OCI-LY7 (cell line): ENCODE measurements around the gene LRFN2. TPM values are rescaled to one million over a fixed set of nuclear protein-coding genes. Genes with fewer than 3 reads are reported as not detected.

Experiments
- BruUV-seq: library from RNA; stranded (reverse); fragments of 400-500 nt; replicated peaks from 2 replicates; lab custom pipeline; 2021; lab: Mats Ljungman, UMichigan
- CTCF ChIA-PET: fragments of 300-600 bp; sonication (Branson Sonifier 250); formaldehyde crosslinking; loops from one replicate; lab custom pipeline; 2022; ENCODE audit warnings: antibody characterized with exemption; ENCODE audit not compliant: unreplicated experiment; lab: Charles Lee
- POLR2A ChIA-PET: fragments of 300-600 bp; sonication (Branson Sonifier 250); formaldehyde crosslinking; loops from one replicate; lab custom pipeline; 2022; ENCODE audit warnings: antibody characterized with exemption; lab: Charles Lee
- DNase-seq: peaks from one replicate; pipeline ENCODE4 v3.0.0-alpha.2; 2015; ENCODE audit warnings: low spot score
- H2AFZ ChIP-seq: fragments of 200-600 bp; sonication (generic), shearing (Covaris generic); 2 replicates; pipeline ENCODE4 v1.6.1; 2014; ENCODE audit warnings: mild to moderate bottlenecking, antibody characterized with exemption, low read length, moderate library complexity
- H3K27ac ChIP-seq: fragments of 200-600 bp; sonication (generic); 2 replicates; pipeline ENCODE4 v1.5.1; 2014; ENCODE audit warnings: mixed run types, low read depth, mild to moderate bottlenecking, moderate library complexity, low read length, inconsistent platforms; ENCODE audit not compliant: poor library complexity, severe bottlenecking
- H3K36me3 ChIP-seq: fragments of 200-600 bp; sonication (generic); 2 replicates; pipeline ENCODE4 v1.6.1; 2014; ENCODE audit warnings: mild to moderate bottlenecking, antibody characterized with exemption, low read length, moderate library complexity, mixed read lengths; ENCODE audit not compliant: insufficient read depth
- H3K4me1 ChIP-seq: fragments of 200-600 bp; sonication (generic); 2 replicates; pipeline ENCODE4 v1.5.1; 2014; ENCODE audit warnings: mild to moderate bottlenecking, low read length; ENCODE audit not compliant: insufficient read depth, poor library complexity, severe bottlenecking
- H3K4me2 ChIP-seq: fragments of 200-600 bp; sonication (generic); 2 replicates; pipeline ENCODE4 v1.6.1; 2014; ENCODE audit warnings: mild to moderate bottlenecking, low read length
- H3K4me3 ChIP-seq: fragments of 200-600 bp; sonication (generic); 2 replicates; pipeline ENCODE4 v1.5.1; 2014; ENCODE audit warnings: mild to moderate bottlenecking, low read depth, low read length; ENCODE audit not compliant: poor library complexity, severe bottlenecking
- H3K79me2 ChIP-seq: fragments of 200-600 bp; sonication (generic); 2 replicates; pipeline ENCODE4 v1.6.1; 2016; ENCODE audit warnings: low read depth, mild to moderate bottlenecking, low read length, moderate library complexity, mixed read lengths; ENCODE audit not compliant: insufficient read depth
- H3K9me2 ChIP-seq: fragments of 200-600 bp; sonication (generic); 2 replicates; pipeline ENCODE4 v1.6.1; 2016; ENCODE audit warnings: mild to moderate bottlenecking, low read length, mixed read lengths; ENCODE audit not compliant: insufficient read depth
- H3K9me3 ChIP-seq: fragments of 200-600 bp; sonication (generic); 2 replicates; pipeline ENCODE4 v1.6.1; 2014; ENCODE audit warnings: mild to moderate bottlenecking, mixed run types, low read length, mixed read lengths
- H4K20me1 ChIP-seq: fragments of 200-600 bp; sonication (generic); 2 replicates; pipeline ENCODE4 v1.6.1; 2014; ENCODE audit warnings: mild to moderate bottlenecking, antibody characterized with exemption, low read length, moderate library complexity, mixed read lengths; ENCODE audit not compliant: insufficient read depth
- EZH2phosphoT487 ChIP-seq: fragments of 200-600 bp; sonication (generic); IDR thresholded peaks from 2 replicates; pipeline ENCODE4 v1.6.1; 2018; ENCODE audit warnings: low read depth, borderline replicate concordance, mild to moderate bottlenecking, mixed run types, antibody characterized with exemption, low read length, moderate library complexity, mixed read lengths
- intact Hi-C: fragments of 100-400 bp; cut with micrococcal nuclease; formaldehyde crosslinking; loops from one replicate; pipeline ENCODE4 v1.10.0; 2022; ENCODE audit not compliant: unreplicated experiment
- total RNA-seq, 2 experiments: library from RNA; depleted of rRNA in 1 of 2; stranded (reverse); fragments of >200 nt in 1 of 2; shearing (Covaris generic) in 1 of 2; gene quantifications; 2 replicates each; pipeline ENCODE4 v1.2.3, GENCODE V29; 2014 to 2022
- TF ChIP-seq, protein P1 (sequence below): fragments of 200-600 bp; sonication (generic); conservative IDR thresholded peaks from 2 replicates; pipeline ENCODE4 v1.5.1; 2014; ENCODE audit warnings: mild to moderate bottlenecking, antibody characterized with exemption, low read length, moderate library complexity, mixed read lengths

The LRFN2 gene
- total RNA-seq, 2 experiments from 2014 or later = not detected

DNA sequence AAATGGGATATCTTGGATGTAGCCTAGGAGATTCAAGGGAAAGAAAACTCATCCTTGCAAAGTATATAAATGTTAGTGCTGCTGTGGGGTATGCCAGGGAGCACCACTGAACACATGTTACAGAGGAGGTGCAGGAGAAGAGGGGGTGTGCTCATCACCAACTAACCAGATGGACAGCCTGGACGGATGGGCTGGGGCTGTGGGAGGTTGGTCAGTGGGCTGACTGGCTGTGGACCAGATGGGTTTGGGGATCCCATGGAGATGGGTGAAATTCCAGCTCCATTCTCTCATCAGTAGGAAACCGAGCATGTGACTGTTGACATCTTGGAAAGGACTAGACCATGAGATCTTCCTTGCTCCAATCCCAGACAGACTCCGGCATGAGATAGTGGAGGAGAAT lies 201.0 kb downstream of the LRFN2 start:
- no peak overlapping the region for H3K27ac ChIP-seq
- H2AFZ ChIP-seq = no peak overlapping the region
- H3K4me1 ChIP-seq = no peaks in the 10 kb centered on the region
- no peaks in the 10 kb centered on the region for H3K79me2 ChIP-seq
- no peaks in the 10 kb centered on the region for H3K9me3 ChIP-seq
- H3K4me3 ChIP-seq = no peak overlapping the region
- TF ChIP-seq EZH2phosphoT487 = no peak
- TF ChIP-seq, protein P1, sequence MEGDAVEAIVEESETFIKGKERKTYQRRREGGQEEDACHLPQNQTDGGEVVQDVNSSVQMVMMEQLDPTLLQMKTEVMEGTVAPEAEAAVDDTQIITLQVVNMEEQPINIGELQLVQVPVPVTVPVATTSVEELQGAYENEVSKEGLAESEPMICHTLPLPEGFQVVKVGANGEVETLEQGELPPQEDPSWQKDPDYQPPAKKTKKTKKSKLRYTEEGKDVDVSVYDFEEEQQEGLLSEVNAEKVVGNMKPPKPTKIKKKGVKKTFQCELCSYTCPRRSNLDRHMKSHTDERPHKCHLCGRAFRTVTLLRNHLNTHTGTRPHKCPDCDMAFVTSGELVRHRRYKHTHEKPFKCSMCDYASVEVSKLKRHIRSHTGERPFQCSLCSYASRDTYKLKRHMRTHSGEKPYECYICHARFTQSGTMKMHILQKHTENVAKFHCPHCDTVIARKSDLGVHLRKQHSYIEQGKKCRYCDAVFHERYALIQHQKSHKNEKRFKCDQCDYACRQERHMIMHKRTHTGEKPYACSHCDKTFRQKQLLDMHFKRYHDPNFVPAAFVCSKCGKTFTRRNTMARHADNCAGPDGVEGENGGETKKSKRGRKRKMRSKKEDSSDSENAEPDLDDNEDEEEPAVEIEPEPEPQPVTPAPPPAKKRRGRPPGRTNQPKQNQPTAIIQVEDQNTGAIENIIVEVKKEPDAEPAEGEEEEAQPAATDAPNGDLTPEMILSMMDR = no peak
- H3K36me3 ChIP-seq = no peaks in the 10 kb centered on the region
- intact Hi-C loops = no loop called here
- no peak for DNase-seq
- no peaks in the 10 kb centered on the region for H3K9me2 ChIP-seq
- no peaks in the 10 kb centered on the region for H4K20me1 ChIP-seq
- H3K4me2 ChIP-seq = no peak overlapping the region
- POLR2A ChIA-PET = no interaction called here
- CTCF ChIA-PET = no interaction called here
- no TSS peak for BruUV-seq

DNA sequence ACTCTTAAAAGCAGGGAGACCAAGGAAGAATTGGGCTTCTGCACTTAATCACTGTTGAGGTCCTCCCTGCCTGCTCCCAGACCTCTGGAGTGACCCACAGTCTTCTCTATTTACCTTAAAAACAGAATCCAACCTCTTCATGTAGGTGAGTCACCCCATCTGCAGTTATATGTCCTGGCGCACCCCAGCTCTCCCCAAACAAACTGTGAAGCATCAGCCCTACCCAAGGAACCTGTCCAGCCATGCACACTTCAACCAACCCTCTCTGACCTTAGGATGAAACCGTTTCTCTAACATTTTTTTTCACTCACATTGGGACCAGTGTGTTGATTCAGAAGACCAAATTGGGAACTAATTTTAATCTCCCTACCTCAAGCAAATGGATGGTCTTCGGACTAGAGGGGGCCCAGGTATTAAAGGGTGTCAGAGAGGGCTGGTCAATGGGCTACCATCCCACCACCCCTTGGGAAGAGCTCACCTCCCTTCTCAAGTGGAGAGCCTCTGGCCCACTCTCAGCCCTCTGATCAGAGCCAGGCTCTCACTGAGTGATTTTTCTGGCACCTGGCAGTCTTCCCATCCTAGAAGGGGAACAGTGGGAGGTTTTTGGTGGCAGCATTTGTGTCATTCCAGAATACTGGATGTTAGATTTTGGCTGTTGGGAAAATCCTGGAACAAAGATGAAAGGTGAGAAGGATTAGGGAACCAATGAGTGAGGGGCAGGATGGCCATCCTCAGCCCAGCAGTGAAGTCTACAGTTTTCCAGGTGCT lies 203.6 kb downstream of the LRFN2 start:
- intact Hi-C loops = no loop called here
- Histone ChIP-seq H3K4me2 (no peak overlapping the region), H3K9me2 (no peaks in the 10 kb centered on the region), H3K36me3 (no peaks in the 10 kb centered on the region), H2AFZ (no peak overlapping the region), H4K20me1 (no peaks in the 10 kb centered on the region), H3K79me2 (no peaks in the 10 kb centered on the region), H3K9me3 (no peaks in the 10 kb centered on the region), H3K27ac (no peak overlapping the region), H3K4me1 (no peaks in the 10 kb centered on the region), H3K4me3 (no peak overlapping the region)
- POLR2A ChIA-PET = no interaction called here
- no TSS peak for BruUV-seq
- CTCF ChIA-PET = no interaction called here
- no peak for TF ChIP-seq EZH2phosphoT487
- TF ChIP-seq, protein P1 = no peak
- DNase-seq = no peak

DNA sequence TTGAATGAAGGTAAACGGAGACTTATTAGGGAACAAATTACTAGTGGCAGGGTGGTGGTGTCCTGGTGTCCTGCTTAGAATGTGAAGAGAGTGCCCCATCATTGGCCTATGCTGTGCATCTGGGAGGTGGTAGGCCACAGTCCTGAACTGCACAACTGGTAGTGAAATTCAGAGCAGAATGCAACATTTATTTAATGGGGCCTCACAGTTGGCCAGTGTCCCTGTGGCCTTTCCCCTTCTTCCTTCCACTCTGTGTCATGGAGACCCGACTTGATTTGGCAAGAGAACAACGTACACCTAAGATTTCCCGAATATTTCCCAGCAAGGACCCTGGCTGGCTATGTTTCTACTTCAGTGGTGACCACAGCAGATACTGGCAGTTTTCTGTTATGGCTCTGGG lies 206.9 kb downstream of the LRFN2 start:
- BruUV-seq = no TSS peak
- DNase-seq = no peak
- ChIA-PET POLR2A (no interaction called here), CTCF (no interaction called here)
- intact Hi-C loops = no loop called here
- H3K79me2 ChIP-seq = no peaks in the 10 kb centered on the region
- H2AFZ ChIP-seq = no peak overlapping the region
- no peaks in the 10 kb centered on the region for H3K9me2 ChIP-seq
- no peak overlapping the region for H3K4me2 ChIP-seq
- H3K4me1 ChIP-seq = no peaks in the 10 kb centered on the region
- H3K4me3 ChIP-seq = no peak overlapping the region
- H3K36me3 ChIP-seq = no peaks in the 10 kb centered on the region
- H4K20me1 ChIP-seq = no peaks in the 10 kb centered on the region
- no peaks in the 10 kb centered on the region for H3K9me3 ChIP-seq
- no peak overlapping the region for H3K27ac ChIP-seq
- no peak for TF ChIP-seq EZH2phosphoT487
- TF ChIP-seq, protein P1 = no peak
